ENCODE results near the gene ASPHD2.

DNA sequence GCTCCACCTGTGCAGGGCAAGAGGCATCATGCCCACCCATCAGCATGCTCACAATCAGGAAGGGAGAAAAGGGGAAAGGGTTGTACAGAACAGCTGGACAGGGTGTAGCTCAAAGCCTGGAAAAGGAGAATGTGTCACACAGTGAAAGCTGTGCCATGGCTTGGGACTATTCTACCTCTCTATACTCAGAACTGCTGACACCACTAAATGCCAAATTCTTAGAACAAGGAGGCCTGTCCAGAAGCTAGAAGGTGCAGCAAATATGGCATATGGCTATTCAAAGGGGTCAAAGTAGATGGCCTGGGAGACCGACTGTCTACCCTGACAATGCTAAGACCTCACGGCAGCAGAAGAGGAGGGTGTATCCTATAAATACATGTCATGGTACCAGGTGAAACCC, 41.7 kb downstream of the ASPHD2 start:
- TF ChIP-seq, protein P1, sequence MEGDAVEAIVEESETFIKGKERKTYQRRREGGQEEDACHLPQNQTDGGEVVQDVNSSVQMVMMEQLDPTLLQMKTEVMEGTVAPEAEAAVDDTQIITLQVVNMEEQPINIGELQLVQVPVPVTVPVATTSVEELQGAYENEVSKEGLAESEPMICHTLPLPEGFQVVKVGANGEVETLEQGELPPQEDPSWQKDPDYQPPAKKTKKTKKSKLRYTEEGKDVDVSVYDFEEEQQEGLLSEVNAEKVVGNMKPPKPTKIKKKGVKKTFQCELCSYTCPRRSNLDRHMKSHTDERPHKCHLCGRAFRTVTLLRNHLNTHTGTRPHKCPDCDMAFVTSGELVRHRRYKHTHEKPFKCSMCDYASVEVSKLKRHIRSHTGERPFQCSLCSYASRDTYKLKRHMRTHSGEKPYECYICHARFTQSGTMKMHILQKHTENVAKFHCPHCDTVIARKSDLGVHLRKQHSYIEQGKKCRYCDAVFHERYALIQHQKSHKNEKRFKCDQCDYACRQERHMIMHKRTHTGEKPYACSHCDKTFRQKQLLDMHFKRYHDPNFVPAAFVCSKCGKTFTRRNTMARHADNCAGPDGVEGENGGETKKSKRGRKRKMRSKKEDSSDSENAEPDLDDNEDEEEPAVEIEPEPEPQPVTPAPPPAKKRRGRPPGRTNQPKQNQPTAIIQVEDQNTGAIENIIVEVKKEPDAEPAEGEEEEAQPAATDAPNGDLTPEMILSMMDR (IDR thresholded peaks at IDR 0.05 in 2 of 3, conservative IDR thresholded peaks at IDR 0.05 in 1 of 3; ENCODE audit: control insufficient read depth in 2 of 3, extremely low read depth in 1 of 3, insufficient read depth in 1 of 3, low read depth in 3 of 3, low read length in 3 of 3): no peak
- no peak for TF ChIP-seq TBL1XR1 (IDR thresholded peaks at IDR 0.05; ENCODE audit: low read depth, low read length)
- TF ChIP-seq ASH2L (IDR thresholded peaks at IDR 0.05; ENCODE audit: borderline replicate concordance, low read depth): no peak
- TF ChIP-seq SUPT20H (IDR thresholded peaks at IDR 0.05; ENCODE audit: borderline replicate concordance, control insufficient read depth, low read depth, low read length): no peak
- TF ChIP-seq, protein P2, sequence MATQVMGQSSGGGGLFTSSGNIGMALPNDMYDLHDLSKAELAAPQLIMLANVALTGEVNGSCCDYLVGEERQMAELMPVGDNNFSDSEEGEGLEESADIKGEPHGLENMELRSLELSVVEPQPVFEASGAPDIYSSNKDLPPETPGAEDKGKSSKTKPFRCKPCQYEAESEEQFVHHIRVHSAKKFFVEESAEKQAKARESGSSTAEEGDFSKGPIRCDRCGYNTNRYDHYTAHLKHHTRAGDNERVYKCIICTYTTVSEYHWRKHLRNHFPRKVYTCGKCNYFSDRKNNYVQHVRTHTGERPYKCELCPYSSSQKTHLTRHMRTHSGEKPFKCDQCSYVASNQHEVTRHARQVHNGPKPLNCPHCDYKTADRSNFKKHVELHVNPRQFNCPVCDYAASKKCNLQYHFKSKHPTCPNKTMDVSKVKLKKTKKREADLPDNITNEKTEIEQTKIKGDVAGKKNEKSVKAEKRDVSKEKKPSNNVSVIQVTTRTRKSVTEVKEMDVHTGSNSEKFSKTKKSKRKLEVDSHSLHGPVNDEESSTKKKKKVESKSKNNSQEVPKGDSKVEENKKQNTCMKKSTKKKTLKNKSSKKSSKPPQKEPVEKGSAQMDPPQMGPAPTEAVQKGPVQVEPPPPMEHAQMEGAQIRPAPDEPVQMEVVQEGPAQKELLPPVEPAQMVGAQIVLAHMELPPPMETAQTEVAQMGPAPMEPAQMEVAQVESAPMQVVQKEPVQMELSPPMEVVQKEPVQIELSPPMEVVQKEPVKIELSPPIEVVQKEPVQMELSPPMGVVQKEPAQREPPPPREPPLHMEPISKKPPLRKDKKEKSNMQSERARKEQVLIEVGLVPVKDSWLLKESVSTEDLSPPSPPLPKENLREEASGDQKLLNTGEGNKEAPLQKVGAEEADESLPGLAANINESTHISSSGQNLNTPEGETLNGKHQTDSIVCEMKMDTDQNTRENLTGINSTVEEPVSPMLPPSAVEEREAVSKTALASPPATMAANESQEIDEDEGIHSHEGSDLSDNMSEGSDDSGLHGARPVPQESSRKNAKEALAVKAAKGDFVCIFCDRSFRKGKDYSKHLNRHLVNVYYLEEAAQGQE (IDR thresholded peaks at IDR 0.05; ENCODE audit: low read depth, low read length): no peak
- TF ChIP-seq, protein P3, sequence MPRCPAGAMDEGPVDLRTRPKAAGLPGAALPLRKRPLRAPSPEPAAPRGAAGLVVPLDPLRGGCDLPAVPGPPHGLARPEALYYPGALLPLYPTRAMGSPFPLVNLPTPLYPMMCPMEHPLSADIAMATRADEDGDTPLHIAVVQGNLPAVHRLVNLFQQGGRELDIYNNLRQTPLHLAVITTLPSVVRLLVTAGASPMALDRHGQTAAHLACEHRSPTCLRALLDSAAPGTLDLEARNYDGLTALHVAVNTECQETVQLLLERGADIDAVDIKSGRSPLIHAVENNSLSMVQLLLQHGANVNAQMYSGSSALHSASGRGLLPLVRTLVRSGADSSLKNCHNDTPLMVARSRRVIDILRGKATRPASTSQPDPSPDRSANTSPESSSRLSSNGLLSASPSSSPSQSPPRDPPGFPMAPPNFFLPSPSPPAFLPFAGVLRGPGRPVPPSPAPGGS (IDR thresholded peaks at IDR 0.05; ENCODE audit: borderline replicate concordance, insufficient read depth, low read depth, low read length, poor library complexity, severe bottlenecking): no peak
- TF ChIP-seq FOXK2 (IDR thresholded peaks at IDR 0.05): no peak
- no peak for TF ChIP-seq SIX5 (IDR thresholded peaks at IDR 0.05; ENCODE audit: low read depth, low read length, severe bottlenecking)
- no peak for TF ChIP-seq SREBF2 (IDR thresholded peaks at IDR 0.05; ENCODE audit: low read length)
